A549 (cell line): ENCODE results near the gene SPATA2L. TPM values are rescaled to one million over a fixed set of nuclear protein-coding genes. Genes with fewer than 3 reads are reported as not detected.

Experiments
- ATAC-seq, 2 experiments: fragments of 200-7000 bp in 1 of 2; fragments of >200 bp in 1 of 2; cut with Nextera tagmentation in 1 of 2; cut with Tn5 transposase in 1 of 2; 3 replicates each; pipeline versions ENCODE4 v1.8.0 to v1.9.1; 2018 to 2020; ENCODE audit warnings: mild to moderate bottlenecking in 1 of 2, moderate library complexity in 1 of 2
- CTCF ChIA-PET: fragments of 300-600 bp; sonication (Branson Sonifier 250); formaldehyde crosslinking; extraction: SDS; loops from one replicate; lab custom pipeline; 2021; ENCODE audit warnings: antibody characterized with exemption, inconsistent platforms; lab: Yijun Ruan, JAX
- POLR2A ChIA-PET: fragments of 350-600 bp; formaldehyde crosslinking; extraction: SDS; loops from one replicate; lab custom pipeline; 2021; ENCODE audit warnings: antibody characterized with exemption, inconsistent platforms; lab: Yijun Ruan, JAX
- DNase-seq, 2 experiments: peaks; one replicate each; pipeline versions ENCODE4 v3.0.0 to v3.0.0-alpha.2; 2011 to 2016; ENCODE audit warnings: low read depth in 1 of 2, low spot score in 1 of 2
- FAIRE-seq: peaks from 2 replicates; lab custom pipeline; 2011; peaks lifted over from hg19 to GRCh38; lab: Jason Lieb, UNC
- H3K27ac ChIP-seq, 2 experiments: fragments of >200 bp; sonication (Bioruptor Twin); formaldehyde crosslinking; 3 replicates each; pipeline ENCODE4 v1.5.1; 2016 to 2017
- H3K4me1 ChIP-seq: fragments of >200 bp; sonication (Bioruptor Twin); formaldehyde crosslinking; 3 replicates; pipeline ENCODE4 v1.6.1; 2016
- H3K4me2 ChIP-seq: fragments of >200 bp; sonication (Bioruptor Twin); formaldehyde crosslinking; 3 replicates; pipeline ENCODE4 v1.6.1; 2016
- H3K4me3 ChIP-seq: fragments of >200 bp; sonication (Bioruptor Twin); formaldehyde crosslinking; 3 replicates; pipeline ENCODE4 v1.5.1; 2016
- H3K9me3 ChIP-seq: fragments of >200 bp; sonication (Bioruptor Twin); formaldehyde crosslinking; 3 replicates; pipeline ENCODE4 v1.6.1; 2016
- CBX8 ChIP-seq: fragments of 200-600 bp; sonication (generic); IDR thresholded peaks from 2 replicates; pipeline ENCODE4 v1.6.1; 2016
- CHD2 ChIP-seq: fragments of 150-350 bp; IDR thresholded peaks from 2 replicates; pipeline ENCODE4 v1.6.1; 2014; ENCODE audit warnings: low read length; ENCODE audit not compliant: partially characterized antibody
- EHF ChIP-seq: fragments of 250-450 bp; sonication (Bioruptor Pico); IDR thresholded peaks from 2 replicates; pipeline ENCODE4 v1.5.0; 2020; ENCODE audit warnings: mild to moderate bottlenecking
- GATA3 ChIP-seq: IDR thresholded peaks from 2 replicates; pipeline ENCODE4 v1.6.1; 2012; ENCODE audit warnings: borderline replicate concordance
- HOXA7 ChIP-seq: fragments of 250-450 bp; sonication (Bioruptor Pico); IDR thresholded peaks from 2 replicates; pipeline ENCODE4 v1.5.0; 2020; ENCODE audit warnings: mild to moderate bottlenecking, moderate library complexity
- HOXB5 ChIP-seq: fragments of 250-450 bp; sonication (Bioruptor Pico); IDR thresholded peaks from 2 replicates; pipeline ENCODE4 v1.5.0; 2020; ENCODE audit warnings: mild to moderate bottlenecking, moderate library complexity
- KDM5A ChIP-seq: fragments of 200-600 bp; sonication (generic); IDR thresholded peaks from 2 replicates; pipeline ENCODE4 v1.6.1; 2016; ENCODE audit warnings: antibody characterized with exemption, mild to moderate bottlenecking
- MAZ ChIP-seq: fragments of 150-350 bp; IDR thresholded peaks from 2 replicates; pipeline ENCODE4 v1.6.1; 2014; ENCODE audit warnings: antibody characterized with exemption, low read depth, low read length, borderline replicate concordance
- MYC ChIP-seq: IDR thresholded peaks from 2 replicates; pipeline ENCODE4 v1.6.1; 2012; ENCODE audit warnings: mild to moderate bottlenecking, inconsistent platforms, low read length, improper control_type of control experiment, borderline replicate concordance
- PHF8 ChIP-seq: fragments of 200-600 bp; sonication (generic); IDR thresholded peaks from 2 replicates; pipeline ENCODE4 v1.6.1; 2016; ENCODE audit warnings: low read depth, mild to moderate bottlenecking, antibody characterized with exemption, moderate library complexity, borderline replicate concordance
- RFX5 ChIP-seq: fragments of 450-650 bp; IDR thresholded peaks from 2 replicates; pipeline ENCODE4 v1.7.1; 2014; ENCODE audit warnings: antibody characterized with exemption, mild to moderate bottlenecking, moderate library complexity
- RNF2 ChIP-seq: fragments of 200-600 bp; sonication (generic); IDR thresholded peaks from 2 replicates; pipeline ENCODE4 v1.6.1; 2016; ENCODE audit warnings: low read depth, mild to moderate bottlenecking, antibody characterized with exemption, moderate library complexity, borderline replicate concordance
- SREBF2 ChIP-seq: fragments of 450-650 bp; IDR thresholded peaks from 2 replicates; pipeline ENCODE4 v1.6.1; 2014; ENCODE audit warnings: mild to moderate bottlenecking, moderate library complexity
- WGBS: methylation state at CpG from one replicate; pipeline ENCODE4 v1.1.6; 2017; ENCODE audit errors: missing lambda C conversion rate; 5-methylcytosine and 5-hydroxymethylcytosine counted together
- polyA plus RNA-seq, 4 experiments: library from polyadenylated mRNA; depleted of rRNA in 3 of 4; stranded (reverse); fragments of >200 nt; fragmentation: RNase III in 1 of 4; extraction: RNeasy Plus Mini Kit Qiagen cat#74134 plus additional on column Dnase treatment in 1 of 4; gene quantifications; 2 replicates in 3 of 4; 3 replicates in 1 of 4; pipeline ENCODE4 v1.2.3, GENCODE V29; 2011 to 2017
- TF ChIP-seq, protein P1 (sequence below): fragments of 150-350 bp; IDR thresholded peaks from 2 replicates; pipeline ENCODE4 v1.6.1; 2014; ENCODE audit warnings: low read depth, mild to moderate bottlenecking, low read length
- TF ChIP-seq, protein P2 (sequence below): IDR thresholded peaks from 2 replicates; pipeline ENCODE4 v1.6.1; 2012
- TF ChIP-seq, protein P3 (sequence below): fragments of >200 bp; sonication (Bioruptor Twin); formaldehyde crosslinking; IDR thresholded peaks from 2 replicates; pipeline ENCODE4 v1.6.1; 2016
- TF ChIP-seq, protein P4 (sequence below): IDR thresholded peaks from 2 replicates; pipeline ENCODE4 v1.6.1; 2012
- TF ChIP-seq, protein P5 (sequence below): fragments of 250-450 bp; sonication (Bioruptor Pico); IDR thresholded peaks from 2 replicates; pipeline ENCODE4 v1.5.0; 2021; ENCODE audit warnings: mild to moderate bottlenecking, moderate library complexity, borderline replicate concordance
- TF ChIP-seq, protein P6 (sequence below): IDR thresholded peaks from 2 replicates; pipeline ENCODE4 v1.6.1; 2012; ENCODE audit warnings: low read depth, borderline replicate concordance
- TF ChIP-seq, protein P7 (sequence below): fragments of 200-600 bp; sonication (generic); IDR thresholded peaks from 2 replicates; pipeline ENCODE4 v1.6.1; 2016; ENCODE audit warnings: antibody characterized with exemption, mild to moderate bottlenecking, moderate library complexity

SPATA2L gene
- polyA plus RNA-seq, 2 of the 4 experiments (the other 2 are of a cell fraction): 3.5 to 5.2 TPM

DNA sequence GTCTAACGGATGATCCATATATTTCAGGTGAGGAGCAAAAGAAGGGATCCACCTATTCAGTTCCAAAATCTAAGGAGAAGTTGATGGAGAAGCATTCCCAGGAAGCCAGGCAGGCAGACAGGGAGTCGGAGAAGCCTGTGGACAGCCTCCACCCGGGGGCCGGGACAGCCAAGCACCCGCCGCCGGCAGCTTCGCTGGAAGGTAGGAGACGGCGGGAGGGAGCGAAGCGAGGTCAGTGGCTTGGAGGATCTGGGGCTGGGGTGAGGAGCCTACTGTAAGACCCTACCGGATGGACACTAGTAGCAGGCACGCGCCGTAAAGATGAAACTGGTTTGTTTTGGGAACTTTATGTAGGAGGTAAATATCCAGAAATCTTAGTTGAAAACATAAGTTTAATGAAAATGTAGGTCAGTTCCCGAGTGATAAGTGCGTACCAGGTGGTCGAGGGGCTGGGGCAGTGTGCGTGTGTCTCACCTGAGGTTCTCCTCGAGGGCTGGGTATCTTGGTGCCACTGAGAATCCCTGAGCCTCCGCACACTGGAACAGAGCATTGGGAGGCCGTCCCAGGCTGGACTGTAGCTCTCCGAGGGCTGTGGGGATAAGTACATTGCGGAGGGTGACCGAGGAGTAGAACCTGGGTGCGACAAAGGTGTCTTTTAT is 43.2 kb downstream of the SPATA2L start:
- FAIRE-seq (no peak), DNase-seq (no peak), ATAC-seq (peak; percentile 42 to 53; a peak in 5 of 6 replicates)
- TF ChIP-seq, protein P1, sequence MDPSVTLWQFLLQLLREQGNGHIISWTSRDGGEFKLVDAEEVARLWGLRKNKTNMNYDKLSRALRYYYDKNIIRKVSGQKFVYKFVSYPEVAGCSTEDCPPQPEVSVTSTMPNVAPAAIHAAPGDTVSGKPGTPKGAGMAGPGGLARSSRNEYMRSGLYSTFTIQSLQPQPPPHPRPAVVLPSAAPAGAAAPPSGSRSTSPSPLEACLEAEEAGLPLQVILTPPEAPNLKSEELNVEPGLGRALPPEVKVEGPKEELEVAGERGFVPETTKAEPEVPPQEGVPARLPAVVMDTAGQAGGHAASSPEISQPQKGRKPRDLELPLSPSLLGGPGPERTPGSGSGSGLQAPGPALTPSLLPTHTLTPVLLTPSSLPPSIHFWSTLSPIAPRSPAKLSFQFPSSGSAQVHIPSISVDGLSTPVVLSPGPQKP: no peak
- TF ChIP-seq RNF2 (0 out of 2 replicates have a peak, but pooled peaks have one; percentile 35), GATA3 (no peak), EHF (CRISPR knock-in tag) (no peak), HOXA7 (CRISPR knock-in tag) (no peak), RFX5 (no peak), SREBF2 (no peak), CBX8 (no peak), CHD2 (no peak), KDM5A (no peak)
- TF ChIP-seq, protein P2, sequence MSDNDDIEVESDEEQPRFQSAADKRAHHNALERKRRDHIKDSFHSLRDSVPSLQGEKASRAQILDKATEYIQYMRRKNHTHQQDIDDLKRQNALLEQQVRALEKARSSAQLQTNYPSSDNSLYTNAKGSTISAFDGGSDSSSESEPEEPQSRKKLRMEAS: peak; percentile 1; the same call in 1 of the 2 replicates
- TF ChIP-seq, protein P3, sequence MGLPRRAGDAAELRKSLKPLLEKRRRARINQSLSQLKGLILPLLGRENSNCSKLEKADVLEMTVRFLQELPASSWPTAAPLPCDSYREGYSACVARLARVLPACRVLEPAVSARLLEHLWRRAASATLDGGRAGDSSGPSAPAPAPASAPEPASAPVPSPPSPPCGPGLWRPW: no peak
- TF ChIP-seq, protein P4, sequence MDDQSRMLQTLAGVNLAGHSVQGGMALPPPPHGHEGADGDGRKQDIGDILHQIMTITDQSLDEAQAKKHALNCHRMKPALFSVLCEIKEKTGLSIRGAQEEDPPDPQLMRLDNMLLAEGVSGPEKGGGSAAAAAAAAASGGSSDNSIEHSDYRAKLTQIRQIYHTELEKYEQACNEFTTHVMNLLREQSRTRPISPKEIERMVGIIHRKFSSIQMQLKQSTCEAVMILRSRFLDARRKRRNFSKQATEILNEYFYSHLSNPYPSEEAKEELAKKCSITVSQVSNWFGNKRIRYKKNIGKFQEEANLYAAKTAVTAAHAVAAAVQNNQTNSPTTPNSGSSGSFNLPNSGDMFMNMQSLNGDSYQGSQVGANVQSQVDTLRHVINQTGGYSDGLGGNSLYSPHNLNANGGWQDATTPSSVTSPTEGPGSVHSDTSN: no peak
- TF ChIP-seq, protein P5, sequence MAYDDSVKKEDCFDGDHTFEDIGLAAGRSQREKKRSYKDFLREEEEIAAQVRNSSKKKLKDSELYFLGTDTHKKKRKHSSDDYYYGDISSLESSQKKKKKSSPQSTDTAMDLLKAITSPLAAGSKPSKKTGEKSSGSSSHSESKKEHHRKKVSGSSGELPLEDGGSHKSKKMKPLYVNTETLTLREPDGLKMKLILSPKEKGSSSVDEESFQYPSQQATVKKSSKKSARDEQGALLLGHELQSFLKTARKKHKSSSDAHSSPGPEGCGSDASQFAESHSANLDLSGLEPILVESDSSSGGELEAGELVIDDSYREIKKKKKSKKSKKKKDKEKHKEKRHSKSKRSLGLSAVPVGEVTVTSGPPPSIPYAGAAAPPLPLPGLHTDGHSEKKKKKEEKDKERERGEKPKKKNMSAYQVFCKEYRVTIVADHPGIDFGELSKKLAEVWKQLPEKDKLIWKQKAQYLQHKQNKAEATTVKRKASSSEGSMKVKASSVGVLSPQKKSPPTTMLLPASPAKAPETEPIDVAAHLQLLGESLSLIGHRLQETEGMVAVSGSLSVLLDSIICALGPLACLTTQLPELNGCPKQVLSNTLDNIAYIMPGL (CRISPR knock-in tag): no peak
- Histone ChIP-seq H3K9me3 (no peaks in the 10 kb centered on the region), H3K4me1 (peaks cover 16% of the 10 kb centered on the region), H3K4me2 (peak overlapping the region; percentile 100), H3K27ac (peak overlapping the region; percentile 88 to 93), H3K4me3 (peak overlapping the region; percentile 94)
- WGBS: 16% methylated on average over 26 of the region's 27 CpGs
- POLR2A ChIA-PET: interaction anchor here (1.7 kb wide), 1 partner anchor 28 kb away, joined by 9 read pairs; the partner anchor contains the start of gene CDK10
- CTCF ChIA-PET: interaction anchor here (0.8 to 3.1 kb wide), 6 partner anchors 9 to 43 kb away, joined by 3 to 15 read pairs (median 6); no protein-coding TSS in a partner anchor

DNA sequence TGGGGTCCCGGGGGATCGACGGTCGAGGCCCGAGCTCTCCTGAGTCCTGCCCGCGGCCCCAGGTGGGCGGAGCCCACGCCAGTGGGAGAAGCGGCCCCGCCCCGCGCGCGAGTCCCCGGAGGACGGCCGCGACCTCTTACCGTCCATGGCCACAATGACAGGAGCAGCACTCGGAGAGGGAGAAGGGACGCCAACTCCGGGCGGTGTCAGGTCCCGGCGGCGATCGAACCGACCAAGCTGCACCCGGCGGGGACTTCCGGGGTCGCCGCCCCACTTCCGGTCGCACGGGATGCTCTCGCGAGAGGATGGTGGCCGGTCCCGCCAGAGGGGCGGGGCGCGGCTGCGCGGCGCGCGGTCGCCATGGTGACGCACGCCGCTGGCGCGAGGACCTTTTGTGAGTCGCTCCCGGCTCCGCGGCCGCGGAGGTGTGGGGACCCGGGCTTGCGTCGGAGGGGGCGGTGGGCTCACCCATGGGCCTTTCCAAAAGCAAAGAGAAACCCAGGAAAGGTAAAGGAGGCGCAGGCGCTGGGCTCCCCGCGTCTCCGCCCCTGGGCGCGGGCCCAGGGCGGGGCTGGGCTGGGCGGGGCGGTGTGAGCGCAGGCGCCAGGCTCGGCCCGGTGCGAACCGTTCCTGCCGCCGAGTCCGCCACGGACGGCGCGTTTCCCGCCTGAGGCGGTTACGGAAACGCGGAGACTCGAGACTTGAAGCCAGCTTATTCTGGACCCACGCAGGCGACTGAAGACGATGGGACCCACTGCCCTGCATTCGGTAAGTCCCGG is 43.9 kb downstream of the SPATA2L start, which contains the start of the genes CHMP1A and SPATA33:
TSS of gene CHMP1A (minus strand) at position 267 of the 779 bp plus-strand sequence. CDS start at position 147, 120 bp downstream.
TSS of gene SPATA33 (plus strand) at position 395 of the 779 bp plus-strand sequence. CDS start at position 471, 76 bp downstream.
- Histone ChIP-seq H3K4me2 (peak within 1 kb of the TSS; percentile 100), H3K9me3 (no peaks in the 10 kb centered on the region), H3K27ac (peak within 1 kb of the TSS; percentile 88 to 93), H3K4me3 (peak within 1 kb of the TSS; percentile 94), H3K4me1 (peaks cover 16% of the 10 kb centered on the region)
- 0% methylated on average over 30 of the region's 99 CpGs for WGBS
- peak; percentile 84 to 91 for DNase-seq
- POLR2A ChIA-PET: interaction anchor here (0.7 to 1.7 kb wide), 3 partner anchors 13 to 43 kb away, joined by 3 to 9 read pairs (median 4); partner anchors contain the start of gene CDK10
- peak; percentile 96 to 97 for ATAC-seq
- CTCF ChIA-PET: interaction anchor here (0.7 to 1.9 kb wide), 6 partner anchors 9 to 48 kb away, joined by 3 to 9 read pairs (median 4); no protein-coding TSS in a partner anchor
- no peak for FAIRE-seq
- TF ChIP-seq, protein P6, sequence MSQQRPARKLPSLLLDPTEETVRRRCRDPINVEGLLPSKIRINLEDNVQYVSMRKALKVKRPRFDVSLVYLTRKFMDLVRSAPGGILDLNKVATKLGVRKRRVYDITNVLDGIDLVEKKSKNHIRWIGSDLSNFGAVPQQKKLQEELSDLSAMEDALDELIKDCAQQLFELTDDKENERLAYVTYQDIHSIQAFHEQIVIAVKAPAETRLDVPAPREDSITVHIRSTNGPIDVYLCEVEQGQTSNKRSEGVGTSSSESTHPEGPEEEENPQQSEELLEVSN: peak; percentile 93
- TF ChIP-seq PHF8 (peak; percentile 58; the same call in 1 of the 2 replicates), KDM5A (peak; percentile 51; the same call in 1 of the 2 replicates), MAZ (no peak), MYC (peak; percentile 61; the same call in 1 of the 2 replicates), CHD2 (peak; percentile 86), HOXB5 (CRISPR knock-in tag) (0 out of 2 replicates have a peak, but pooled peaks have one; percentile 12), EHF (CRISPR knock-in tag) (0 out of 2 replicates have a peak, but pooled peaks have one; percentile 47)
- TF ChIP-seq, protein P7, sequence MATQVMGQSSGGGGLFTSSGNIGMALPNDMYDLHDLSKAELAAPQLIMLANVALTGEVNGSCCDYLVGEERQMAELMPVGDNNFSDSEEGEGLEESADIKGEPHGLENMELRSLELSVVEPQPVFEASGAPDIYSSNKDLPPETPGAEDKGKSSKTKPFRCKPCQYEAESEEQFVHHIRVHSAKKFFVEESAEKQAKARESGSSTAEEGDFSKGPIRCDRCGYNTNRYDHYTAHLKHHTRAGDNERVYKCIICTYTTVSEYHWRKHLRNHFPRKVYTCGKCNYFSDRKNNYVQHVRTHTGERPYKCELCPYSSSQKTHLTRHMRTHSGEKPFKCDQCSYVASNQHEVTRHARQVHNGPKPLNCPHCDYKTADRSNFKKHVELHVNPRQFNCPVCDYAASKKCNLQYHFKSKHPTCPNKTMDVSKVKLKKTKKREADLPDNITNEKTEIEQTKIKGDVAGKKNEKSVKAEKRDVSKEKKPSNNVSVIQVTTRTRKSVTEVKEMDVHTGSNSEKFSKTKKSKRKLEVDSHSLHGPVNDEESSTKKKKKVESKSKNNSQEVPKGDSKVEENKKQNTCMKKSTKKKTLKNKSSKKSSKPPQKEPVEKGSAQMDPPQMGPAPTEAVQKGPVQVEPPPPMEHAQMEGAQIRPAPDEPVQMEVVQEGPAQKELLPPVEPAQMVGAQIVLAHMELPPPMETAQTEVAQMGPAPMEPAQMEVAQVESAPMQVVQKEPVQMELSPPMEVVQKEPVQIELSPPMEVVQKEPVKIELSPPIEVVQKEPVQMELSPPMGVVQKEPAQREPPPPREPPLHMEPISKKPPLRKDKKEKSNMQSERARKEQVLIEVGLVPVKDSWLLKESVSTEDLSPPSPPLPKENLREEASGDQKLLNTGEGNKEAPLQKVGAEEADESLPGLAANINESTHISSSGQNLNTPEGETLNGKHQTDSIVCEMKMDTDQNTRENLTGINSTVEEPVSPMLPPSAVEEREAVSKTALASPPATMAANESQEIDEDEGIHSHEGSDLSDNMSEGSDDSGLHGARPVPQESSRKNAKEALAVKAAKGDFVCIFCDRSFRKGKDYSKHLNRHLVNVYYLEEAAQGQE: peak; percentile 69
- TF ChIP-seq, protein P3: no peak
- TF ChIP-seq, protein P1: 0 out of 2 replicates have a peak, but pooled peaks have one; percentile 73
